ENCODE measurements around the gene FYB2.

FYB2 gene

GRCh38 chr1:56856186-56856585 lies 37.0 kb upstream of the FYB2 start:
- no peak overlapping the region for H3K4me3 ChIP-seq (ENCODE audit: insufficient read length, low read depth)
- no peaks in the 10 kb centered on the region for H3K27me3 ChIP-seq (ENCODE audit: insufficient read depth, insufficient read length)
- H3K9me3 ChIP-seq (ENCODE audit: insufficient read depth, low read length) = no peaks in the 10 kb centered on the region
- no peak overlapping the region for H3K9ac ChIP-seq (ENCODE audit: insufficient read length, low read depth)
- H3K4me1 ChIP-seq (ENCODE audit: insufficient read depth, insufficient read length) = no peaks in the 10 kb centered on the region
- TF ChIP-seq YY1 (IDR thresholded peaks at IDR 0.05; ENCODE audit: insufficient read depth, insufficient read length) (no peak), SUZ12 (IDR thresholded peaks at IDR 0.05; ENCODE audit: extremely low read depth, insufficient read depth, insufficient read length) (no peak), ZNF274 (IDR thresholded peaks at IDR 0.05; ENCODE audit: low read depth, low read length) (no peak)
- H3K36me3 ChIP-seq (ENCODE audit: insufficient read depth, insufficient read length, low read length) = no peaks in the 10 kb centered on the region
- no peak for DNase-seq (ENCODE audit: low read depth, low spot score)

- no peaks in the 10 kb centered on the region for H3K9me3 ChIP-seq (ENCODE audit: insufficient read depth, low read length)
- TF ChIP-seq ZNF274 (IDR thresholded peaks at IDR 0.05; ENCODE audit: low read depth, low read length) = no peak
- TF ChIP-seq SUZ12 (IDR thresholded peaks at IDR 0.05; ENCODE audit: extremely low read depth, insufficient read depth, insufficient read length) = no peak
- no peak for TF ChIP-seq YY1 (IDR thresholded peaks at IDR 0.05; ENCODE audit: insufficient read depth, insufficient read length)
- H3K4me3 ChIP-seq (ENCODE audit: insufficient read length, low read depth) = no peak overlapping the region
- no peak overlapping the region for H3K9ac ChIP-seq (ENCODE audit: insufficient read length, low read depth)
- H3K27me3 ChIP-seq (ENCODE audit: insufficient read depth, insufficient read length) = no peaks in the 10 kb centered on the region
- H3K4me1 ChIP-seq (ENCODE audit: insufficient read depth, insufficient read length) = no peaks in the 10 kb centered on the region
- no peaks in the 10 kb centered on the region for H3K36me3 ChIP-seq (ENCODE audit: insufficient read depth, insufficient read length, low read length)
- no peak for DNase-seq (ENCODE audit: low read depth, low spot score)
These were observed 36.0 kb upstream of the FYB2 start for GRCh38 chr1:56855190-56855589.

GRCh38 chr1:56854521-56855099 lies 35.4 kb upstream of the FYB2 start, which contains the start of gene C8A:
C8A (plus strand) TSS chr1:56854797; CDS start chr1:56854902, 105 bp downstream.
- DNase-seq (ENCODE audit: low read depth, low spot score) = no peak
- H3K9ac ChIP-seq (ENCODE audit: insufficient read length, low read depth) = no peak within 1 kb of the TSS
- H3K4me3 ChIP-seq (ENCODE audit: insufficient read length, low read depth) = no peak within 1 kb of the TSS
- H3K9me3 ChIP-seq (ENCODE audit: insufficient read depth, low read length) = no peaks in the 10 kb centered on the region
- no peak for TF ChIP-seq SUZ12 (IDR thresholded peaks at IDR 0.05; ENCODE audit: extremely low read depth, insufficient read depth, insufficient read length)
- TF ChIP-seq ZNF274 (IDR thresholded peaks at IDR 0.05; ENCODE audit: low read depth, low read length) = no peak
- TF ChIP-seq YY1 (IDR thresholded peaks at IDR 0.05; ENCODE audit: insufficient read depth, insufficient read length) = no peak
- H3K27me3 ChIP-seq (ENCODE audit: insufficient read depth, insufficient read length) = no peaks in the 10 kb centered on the region
- no peaks in the 10 kb centered on the region for H3K36me3 ChIP-seq (ENCODE audit: insufficient read depth, insufficient read length, low read length)
- no peaks in the 10 kb centered on the region for H3K4me1 ChIP-seq (ENCODE audit: insufficient read depth, insufficient read length)

DNA sequence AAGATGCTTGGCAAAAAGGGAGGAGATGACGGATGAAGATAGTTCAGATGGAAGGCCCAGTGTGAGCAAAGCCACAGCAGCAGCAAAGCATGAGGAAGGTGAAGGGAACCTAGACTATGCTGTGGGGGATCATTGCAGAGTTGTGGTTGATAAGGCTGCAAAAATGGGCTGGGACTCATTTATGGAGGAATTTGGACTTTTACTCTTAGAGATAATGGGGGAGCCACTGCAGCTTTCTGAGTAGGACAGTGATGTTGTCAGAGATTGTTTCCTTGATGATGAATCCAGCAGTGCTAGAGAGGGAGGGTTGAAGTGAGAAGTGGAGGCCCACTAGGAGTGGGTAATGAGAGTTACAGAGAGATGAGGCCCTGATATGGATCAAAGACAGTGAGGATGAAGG lies 33.3 kb upstream of the FYB2 start:
- TF ChIP-seq ZNF274 (IDR thresholded peaks at IDR 0.05; ENCODE audit: low read depth, low read length) (no peak), YY1 (IDR thresholded peaks at IDR 0.05; ENCODE audit: insufficient read depth, insufficient read length) (no peak), SUZ12 (IDR thresholded peaks at IDR 0.05; ENCODE audit: extremely low read depth, insufficient read depth, insufficient read length) (no peak)

GRCh38 chr1:56850922-56851321 lies 31.7 kb upstream of the FYB2 start:
- Histone ChIP-seq H3K9me3 (ENCODE audit: insufficient read depth, low read length) (no peaks in the 10 kb centered on the region), H3K9ac (ENCODE audit: insufficient read length, low read depth) (no peak overlapping the region), H3K4me3 (ENCODE audit: insufficient read length, low read depth) (no peak overlapping the region), H3K27me3 (ENCODE audit: insufficient read depth, insufficient read length) (no peaks in the 10 kb centered on the region), H3K36me3 (ENCODE audit: insufficient read depth, insufficient read length, low read length) (no peaks in the 10 kb centered on the region), H3K4me1 (ENCODE audit: insufficient read depth, insufficient read length) (no peaks in the 10 kb centered on the region)
- no peak for DNase-seq (ENCODE audit: low read depth, low spot score)
- TF ChIP-seq ZNF274 (IDR thresholded peaks at IDR 0.05; ENCODE audit: low read depth, low read length) = no peak
- TF ChIP-seq YY1 (IDR thresholded peaks at IDR 0.05; ENCODE audit: insufficient read depth, insufficient read length) = no peak
- TF ChIP-seq SUZ12 (IDR thresholded peaks at IDR 0.05; ENCODE audit: extremely low read depth, insufficient read depth, insufficient read length) = no peak

More for the DNA sequence above, 33.3 kb upstream of the FYB2 start:
- Histone ChIP-seq H3K4me3 (ENCODE audit: insufficient read length, low read depth) (no peak overlapping the region), H3K9me3 (ENCODE audit: insufficient read depth, low read length) (no peaks in the 10 kb centered on the region), H3K9ac (ENCODE audit: insufficient read length, low read depth) (no peak overlapping the region), H3K36me3 (ENCODE audit: insufficient read depth, insufficient read length, low read length) (no peaks in the 10 kb centered on the region), H3K27me3 (ENCODE audit: insufficient read depth, insufficient read length) (no peaks in the 10 kb centered on the region), H3K4me1 (ENCODE audit: insufficient read depth, insufficient read length) (no peaks in the 10 kb centered on the region)
- DNase-seq (ENCODE audit: low read depth, low spot score) = no peak

GRCh38 chr1:56850411-56850810 lies 31.2 kb upstream of the FYB2 start:
- H3K4me3 ChIP-seq (ENCODE audit: insufficient read length, low read depth) = no peak overlapping the region
- H3K9ac ChIP-seq (ENCODE audit: insufficient read length, low read depth) = no peak overlapping the region
- no peaks in the 10 kb centered on the region for H3K4me1 ChIP-seq (ENCODE audit: insufficient read depth, insufficient read length)
- no peaks in the 10 kb centered on the region for H3K36me3 ChIP-seq (ENCODE audit: insufficient read depth, insufficient read length, low read length)
- TF ChIP-seq SUZ12 (IDR thresholded peaks at IDR 0.05; ENCODE audit: extremely low read depth, insufficient read depth, insufficient read length) = no peak
- H3K9me3 ChIP-seq (ENCODE audit: insufficient read depth, low read length) = no peaks in the 10 kb centered on the region
- H3K27me3 ChIP-seq (ENCODE audit: insufficient read depth, insufficient read length) = no peaks in the 10 kb centered on the region
- DNase-seq (ENCODE audit: low read depth, low spot score) = no peak

DNA sequence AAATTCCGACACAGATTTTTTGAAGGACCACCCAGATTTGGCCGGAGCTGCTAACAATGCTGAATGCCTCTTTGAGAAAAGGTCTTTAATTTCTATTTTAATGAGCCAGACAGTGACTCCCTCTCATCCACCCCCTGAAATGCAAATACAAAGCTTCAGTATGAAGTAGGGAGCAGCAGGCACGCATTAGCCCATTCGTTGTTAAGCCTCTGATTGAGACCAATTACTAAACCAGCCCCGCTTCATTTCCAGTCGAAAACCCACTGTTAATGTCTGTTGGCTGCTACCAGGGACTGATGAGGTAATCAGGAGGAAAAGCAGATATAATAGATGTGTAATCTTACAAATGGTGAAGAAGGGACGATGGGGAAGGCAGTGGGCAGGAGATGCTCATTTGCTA lies 30.5 kb upstream of the FYB2 start:
- no peaks in the 10 kb centered on the region for H3K9me3 ChIP-seq (ENCODE audit: insufficient read depth, low read length)
- no peak overlapping the region for H3K9ac ChIP-seq (ENCODE audit: insufficient read length, low read depth)
- no peaks in the 10 kb centered on the region for H3K27me3 ChIP-seq (ENCODE audit: insufficient read depth, insufficient read length)
- no peaks in the 10 kb centered on the region for H3K4me1 ChIP-seq (ENCODE audit: insufficient read depth, insufficient read length)
- H3K36me3 ChIP-seq (ENCODE audit: insufficient read depth, insufficient read length, low read length) = no peaks in the 10 kb centered on the region
- no peak for TF ChIP-seq YY1 (IDR thresholded peaks at IDR 0.05; ENCODE audit: insufficient read depth, insufficient read length)
- TF ChIP-seq ZNF274 (IDR thresholded peaks at IDR 0.05; ENCODE audit: low read depth, low read length) = no peak
- no peak for TF ChIP-seq SUZ12 (IDR thresholded peaks at IDR 0.05; ENCODE audit: extremely low read depth, insufficient read depth, insufficient read length)
- no peak overlapping the region for H3K4me3 ChIP-seq (ENCODE audit: insufficient read length, low read depth)
- no peak for DNase-seq (ENCODE audit: low read depth, low spot score)

Data from NT2/D1 (cell line).